NCI-H1092 (cell line): ENCODE results near the gene EIF2B4.
"Not testable (repeated sequence)": the region's sequence is repeated elsewhere in the genome, so short reads cannot be mapped to it uniquely, and the experiment has no call there.

Experiments
- DNase-seq: peaks from one replicate; lab custom pipeline; 2025; lab: John Stamatoyannopoulos, UW

The EIF2B4 gene

GRCh38 chr2:27335311-27335710, 34.8 kb downstream of the EIF2B4 start:
- DNase-seq: no peak

- no peak for DNase-seq
Measured at GRCh38 chr2:27324720-27325119, 45.4 kb downstream of the EIF2B4 start.

GRCh38 chr2:27323596-27324285, 46.4 kb downstream of the EIF2B4 start:
- no peak for DNase-seq

- peak; percentile 73 for DNase-seq
Measured at GRCh38 chr2:27322766-27323595, 47.2 kb downstream of the EIF2B4 start, which contains the start of gene MPV17. Gene MPV17, minus strand, starts transcription at chr2:27323097. Its CDS starts 580 bp downstream, at chr2:27322517.

GRCh38 chr2:27322301-27322765, 47.8 kb downstream of the EIF2B4 start:
- no peak for DNase-seq

- no peak for DNase-seq
Measured at GRCh38 chr2:27320958-27321543, 49.1 kb downstream of the EIF2B4 start.

- not testable (repeated sequence) for DNase-seq
Measured at GRCh38 chr2:27319839-27320238, 50.3 kb downstream of the EIF2B4 start.

GRCh38 chr2:27316655-27317412, 53.3 kb downstream of the EIF2B4 start:
- no peak for DNase-seq

GRCh38 chr2:27315122-27315521, 55.0 kb downstream of the EIF2B4 start:
- DNase-seq: no peak

- no peak for DNase-seq
Measured at GRCh38 chr2:27314709-27315108, 55.4 kb downstream of the EIF2B4 start.
